ENCODE results near the gene S1PR4. TPM values are rescaled to one million over a fixed set of nuclear protein-coding genes. Genes with fewer than 3 reads are reported as not detected.
"Not testable (repeated sequence)": the region's sequence is repeated elsewhere in the genome, so short reads cannot be mapped to it uniquely, and the experiment has no call there.

S1PR4 gene
- total RNA-seq, 1 experiment from 2014 or later, result not detected

GRCh38 chr19:3220576-3220975, 42.0 kb downstream of the S1PR4 start:
- DNase-seq (ENCODE audit: low read depth), result no peak

DNA sequence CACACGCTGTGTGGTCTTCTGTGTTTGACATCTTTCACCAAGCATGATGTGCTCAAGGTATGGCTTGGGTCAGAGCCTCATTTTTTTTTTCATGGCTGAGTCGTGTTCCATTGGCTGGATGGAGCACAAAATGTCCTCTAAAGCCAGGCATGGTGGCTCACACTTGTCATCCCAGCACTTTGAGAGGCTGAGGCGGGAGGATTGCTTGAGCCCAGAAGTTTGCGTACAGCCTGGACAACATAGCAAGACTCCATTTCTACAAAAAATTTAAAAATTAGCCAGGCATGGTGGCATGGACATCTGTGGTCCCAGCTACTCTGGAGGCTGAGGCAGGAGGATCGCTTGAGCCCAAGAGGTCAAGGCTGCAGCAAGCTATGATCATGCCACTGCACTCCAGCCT, 43.0 kb downstream of the S1PR4 start:
- DNase-seq (ENCODE audit: low read depth), result not testable (repeated sequence)

DNA sequence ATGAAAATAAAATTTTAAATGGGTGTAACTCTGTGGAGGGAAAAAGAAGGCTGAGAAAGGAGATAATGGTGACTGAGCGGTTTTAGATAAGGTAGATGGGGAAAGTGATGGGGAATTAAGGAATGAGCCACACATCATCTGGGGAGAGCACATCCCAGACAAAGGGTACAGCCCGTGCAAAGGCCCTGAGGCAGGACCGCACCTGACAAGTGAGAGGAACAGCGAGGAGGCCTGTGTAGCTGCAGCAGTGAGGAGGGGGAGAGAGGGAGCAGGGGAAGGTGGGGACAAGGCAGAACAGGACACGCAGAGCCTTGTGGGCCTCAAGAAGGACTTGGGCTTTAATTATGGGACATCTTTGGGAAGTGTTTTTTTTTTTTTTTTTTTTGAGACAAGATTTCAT, 44.1 kb downstream of the S1PR4 start:
- DNase-seq (ENCODE audit: low read depth), result no peak

GRCh38 chr19:3224346-3225168, 46.0 kb downstream of the S1PR4 start, which contains the start of gene CELF5:
TSS of gene CELF5 (plus strand) at chr19:3224661. CDS start at chr19:3224740, 79 bp downstream.
- DNase-seq (ENCODE audit: low read depth), result peak; percentile 39

- no peak for DNase-seq (ENCODE audit: low read depth)
These were observed 46.6 kb downstream of the S1PR4 start for GRCh38 chr19:3225169-3225485.

- DNase-seq (ENCODE audit: low read depth), result no peak
These were observed 47.1 kb downstream of the S1PR4 start for GRCh38 chr19:3225677-3226093.

GRCh38 chr19:3227054-3227626, 48.6 kb downstream of the S1PR4 start:
- no peak for DNase-seq (ENCODE audit: low read depth)

- DNase-seq (ENCODE audit: low read depth), result no peak
These were observed 50.8 kb downstream of the S1PR4 start for GRCh38 chr19:3229346-3229743.

Other genes starting within 250 kb of the S1PR4 start
- 4.9 and 7.6 TPM in 2 replicates for gene ZNF77, start 233.8 kb upstream of the S1PR4 start, total RNA-seq (2014; rRNA removed; shearing (Covaris generic))
- gene TLE6, start 201.2 kb upstream of the S1PR4 start, total RNA-seq (2014; rRNA removed; shearing (Covaris generic)), result 0.10 and 2.8 TPM in 2 replicates
- not detected in 2 replicates for gene TLE2, start 149.5 kb upstream of the S1PR4 start, total RNA-seq (2014; rRNA removed; shearing (Covaris generic))
- 186 and 200 TPM in 2 replicates for gene TLE5, start 116.3 kb upstream of the S1PR4 start, total RNA-seq (2014; rRNA removed; shearing (Covaris generic))
- 38.0 and 69.7 TPM in 2 replicates for gene GNA11, start 84.4 kb upstream of the S1PR4 start, total RNA-seq (2014; rRNA removed; shearing (Covaris generic))
- not detected in 2 replicates for gene GNA15, start 42.7 kb upstream of the S1PR4 start, total RNA-seq (2014; rRNA removed; shearing (Covaris generic))
- gene NCLN, start 7.2 kb downstream of the S1PR4 start, total RNA-seq (2014; rRNA removed; shearing (Covaris generic)), result 44.7 and 76.1 TPM in 2 replicates
- not detected in 2 replicates for gene CELF5, start 45.9 kb downstream of the S1PR4 start, total RNA-seq (2014; rRNA removed; shearing (Covaris generic))
- gene NFIC, start 187.8 kb downstream of the S1PR4 start, total RNA-seq (2014; rRNA removed; shearing (Covaris generic)), result 26.5 and 56.9 TPM in 2 replicates